ENCODE measurements around the gene TAL1.
A peak's percentile ranks its signal among the peaks of the same experiment; 100 is the strongest.
"Not testable (repeated sequence)": the region's sequence is repeated elsewhere in the genome, so short reads cannot be mapped to it uniquely, and the experiment has no call there.

TAL1 gene

DNA sequence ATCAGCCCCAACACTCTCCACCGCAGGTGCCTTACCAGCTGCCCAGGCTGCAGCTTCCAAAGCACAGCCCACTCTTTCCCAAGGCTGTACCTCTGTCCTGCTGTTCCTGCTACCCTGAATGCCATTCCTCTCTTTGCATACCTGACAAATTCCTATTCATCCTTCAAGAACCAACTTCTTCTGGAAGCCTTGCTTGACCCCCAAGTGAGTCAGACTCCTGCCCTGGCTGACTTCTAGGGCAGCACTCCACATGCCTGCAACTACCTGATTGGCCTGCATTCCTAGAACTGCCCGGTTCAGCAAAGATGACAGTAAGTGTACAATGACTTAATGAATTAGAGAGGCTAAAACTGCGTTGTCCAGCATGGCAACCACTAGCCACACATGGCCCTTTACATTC lies 21.4 kb downstream of the TAL1 start:
- no peak for DNase-seq

DNA sequence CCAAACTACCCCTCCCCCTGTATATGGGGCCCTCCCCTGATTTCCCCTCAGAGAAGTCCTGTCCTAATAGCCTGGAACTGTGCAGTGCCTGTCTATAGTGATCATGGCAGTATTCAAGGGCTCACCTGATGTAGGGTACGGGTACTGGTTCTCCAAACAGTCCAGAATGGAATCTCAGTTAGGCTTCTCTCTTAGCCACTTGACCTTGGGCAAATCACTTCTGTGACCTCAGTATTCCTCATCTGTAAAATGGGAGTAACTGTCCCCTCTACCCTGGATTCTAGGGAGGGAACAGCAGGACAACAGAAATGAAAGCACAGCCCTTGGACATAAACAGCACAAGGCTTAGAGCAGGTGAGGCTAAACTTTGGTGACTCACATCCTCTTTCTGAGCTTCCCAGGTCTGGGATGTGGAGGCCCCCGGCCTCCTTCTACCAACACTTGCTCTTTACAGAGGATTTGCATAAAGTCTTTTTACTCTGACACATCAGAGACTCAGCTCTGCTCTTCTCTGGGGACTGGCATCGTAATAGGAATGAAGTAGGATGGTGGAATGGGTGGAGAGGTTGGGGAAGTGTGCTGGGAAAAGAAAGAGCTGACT lies 22.2 kb downstream of the TAL1 start:
- no peak for DNase-seq

DNA sequence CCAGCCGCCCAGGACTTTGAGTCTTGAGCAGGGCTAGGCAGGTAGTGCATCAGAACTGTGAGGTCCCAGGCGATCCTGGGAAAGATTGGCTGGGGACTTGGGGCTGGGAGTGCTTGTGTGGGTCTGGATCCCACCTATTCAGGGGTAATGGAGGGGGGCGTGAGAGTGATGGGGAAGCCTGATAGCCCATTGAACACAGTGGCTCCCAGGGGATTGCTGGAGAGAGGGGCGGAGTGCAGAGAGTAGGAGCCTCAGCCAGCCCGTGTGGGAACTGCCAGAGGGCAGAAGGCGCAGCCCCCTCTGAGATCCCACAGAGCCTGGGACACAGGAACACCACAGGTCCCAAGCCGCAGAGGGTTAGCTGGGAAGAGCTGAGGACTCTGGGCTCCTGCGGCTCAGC lies 22.9 kb downstream of the TAL1 start:
- no peak for DNase-seq

DNA sequence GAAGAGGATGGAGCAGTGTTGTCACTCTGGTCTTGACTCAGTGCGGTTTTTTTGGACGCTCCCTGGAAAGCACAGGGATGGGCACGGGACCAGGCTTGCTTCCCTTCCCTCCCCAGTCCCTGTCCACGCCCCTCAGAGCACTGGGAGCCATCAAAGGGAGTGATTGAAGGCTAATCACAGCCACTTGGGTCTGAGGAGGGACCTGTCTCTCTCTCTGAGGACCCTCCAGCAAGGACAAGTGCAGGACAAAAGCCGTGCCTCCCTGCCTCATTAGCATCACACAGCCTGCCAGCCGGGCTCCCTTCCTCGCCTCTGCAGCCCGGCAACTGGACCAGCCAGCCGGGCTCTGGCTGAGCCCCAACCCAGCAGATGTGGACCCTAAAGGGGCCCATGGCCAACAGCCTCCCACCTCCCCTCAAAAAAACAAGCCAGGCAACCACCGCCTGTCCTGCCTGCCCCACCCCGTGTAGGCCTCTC lies 23.6 kb downstream of the TAL1 start:
- no peak for DNase-seq

DNA sequence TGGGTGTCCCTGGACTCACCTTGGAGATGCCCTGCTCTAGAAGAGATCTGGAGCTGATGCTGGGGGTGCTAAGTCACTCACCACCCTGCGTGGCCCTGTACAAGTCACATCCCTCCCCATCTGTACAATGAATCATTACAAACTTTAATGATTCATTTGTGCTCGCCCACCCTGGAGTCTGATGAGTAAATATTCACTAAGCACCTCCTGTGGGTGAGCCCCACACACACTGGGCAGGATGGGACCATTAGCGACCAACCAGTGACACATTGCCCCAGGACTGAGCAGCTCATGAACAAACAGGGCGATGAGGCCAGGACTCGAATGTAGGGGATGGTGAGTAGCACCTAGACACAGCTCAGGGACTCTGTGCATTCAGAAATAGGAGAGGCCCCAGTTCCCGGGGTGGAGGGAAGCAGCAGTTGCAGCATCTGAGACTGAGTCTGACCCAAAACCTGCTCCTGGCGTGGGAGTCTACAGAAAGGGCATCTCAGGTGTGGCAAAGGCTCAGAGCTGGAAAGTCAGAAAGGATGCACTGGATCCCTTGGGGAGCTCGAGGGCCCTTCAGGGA lies 24.1 kb downstream of the TAL1 start:
- DNase-seq: no peak

DNA sequence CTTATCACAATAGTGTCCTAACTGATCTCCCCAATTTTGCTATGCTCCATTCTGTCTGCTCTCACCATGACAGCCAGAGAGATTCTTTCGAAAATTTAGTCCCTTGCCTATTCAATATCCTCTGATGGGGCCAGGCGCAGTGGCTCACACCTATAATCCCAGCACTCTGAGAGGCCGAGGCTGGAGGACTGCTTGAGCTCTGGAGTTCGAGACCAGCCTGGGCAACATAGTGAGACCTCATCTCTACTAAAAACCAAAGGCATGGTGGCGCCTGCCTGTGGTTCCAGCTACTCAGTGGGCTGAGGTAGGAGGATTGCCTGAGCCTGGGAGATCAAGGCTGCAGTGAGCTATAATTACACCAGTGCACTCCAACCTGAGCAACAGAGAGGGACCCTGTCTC lies 26.1 kb downstream of the TAL1 start:
- DNase-seq: no peak

DNA sequence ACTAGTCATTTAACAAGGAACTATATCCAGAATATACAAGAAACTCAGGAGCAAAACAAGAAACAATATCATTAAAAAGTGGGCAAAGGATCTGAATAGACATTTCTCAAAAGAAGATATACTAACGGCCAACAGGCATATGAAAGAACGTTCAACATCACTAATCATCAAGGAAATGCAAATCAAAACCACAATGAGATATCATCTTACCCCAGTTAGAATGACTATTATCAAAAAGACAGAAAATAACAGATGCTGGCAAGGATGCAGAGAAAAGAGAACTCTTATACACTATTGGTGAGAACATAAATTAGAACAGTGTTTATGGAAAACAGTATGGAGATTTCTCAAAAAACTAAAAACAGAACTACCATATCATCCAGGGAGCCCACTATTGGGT lies 28.5 kb downstream of the TAL1 start:
- DNase-seq: not testable (repeated sequence)

DNA sequence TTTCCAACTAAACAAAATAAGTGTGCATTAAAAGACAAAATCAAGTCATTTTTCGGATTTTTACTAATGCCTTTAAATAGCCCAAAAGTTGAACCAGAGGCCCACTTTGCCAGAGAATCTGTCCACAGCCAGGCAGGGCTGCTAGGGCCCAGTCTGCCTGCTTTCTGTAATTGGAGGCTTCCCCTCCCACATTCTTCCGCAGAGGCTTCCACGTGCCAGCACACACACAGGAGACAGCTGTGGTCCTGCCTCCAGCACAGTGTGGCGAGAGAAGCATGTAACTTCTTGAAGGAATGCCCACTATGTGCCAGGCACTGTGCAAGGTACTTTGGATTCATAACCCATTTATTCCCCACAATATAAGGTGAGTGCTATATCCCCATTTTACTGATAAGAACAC lies 30.8 kb downstream of the TAL1 start:
- no peak for DNase-seq

DNA sequence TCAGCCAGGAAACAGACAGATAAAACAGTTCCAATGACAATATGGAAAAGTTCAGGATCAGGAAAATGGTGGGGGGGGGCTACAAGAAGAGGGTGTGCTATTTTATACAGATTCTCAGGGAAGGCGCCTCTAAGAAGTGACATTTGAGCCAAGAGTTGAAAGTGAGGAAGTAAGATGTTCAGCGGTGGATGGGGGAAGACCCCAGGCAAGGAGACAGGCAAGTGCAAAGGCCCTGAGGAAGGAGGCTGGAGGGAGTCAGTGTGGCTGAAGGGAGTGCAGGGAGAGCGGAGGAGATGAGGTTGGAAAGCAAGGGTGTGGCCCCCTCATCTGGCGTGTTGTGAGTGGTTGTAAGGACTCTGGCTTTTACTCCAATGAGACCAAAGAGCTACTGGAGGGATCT lies 33.8 kb downstream of the TAL1 start:
- DNase-seq: no peak

DNA sequence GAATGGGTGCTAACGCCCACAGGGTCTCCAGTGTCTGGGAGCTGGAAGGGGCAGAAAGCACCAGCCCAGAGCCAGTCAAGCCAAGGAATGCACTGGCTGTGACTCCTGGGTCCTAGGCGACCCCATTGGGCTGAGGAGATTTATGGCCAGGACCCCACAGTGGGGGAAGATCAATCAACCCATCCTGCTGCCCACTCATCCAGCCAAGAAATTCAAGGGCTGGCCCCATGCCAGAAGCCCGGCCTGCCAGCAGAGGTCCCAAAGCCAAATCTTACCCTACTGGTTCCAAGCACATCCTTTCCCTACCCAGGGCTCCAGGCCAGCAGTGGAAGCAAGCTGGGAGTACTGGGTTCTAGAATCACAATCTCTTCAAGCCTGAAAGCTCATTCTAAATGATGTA lies 35.4 kb downstream of the TAL1 start:
- no peak for DNase-seq

DNA sequence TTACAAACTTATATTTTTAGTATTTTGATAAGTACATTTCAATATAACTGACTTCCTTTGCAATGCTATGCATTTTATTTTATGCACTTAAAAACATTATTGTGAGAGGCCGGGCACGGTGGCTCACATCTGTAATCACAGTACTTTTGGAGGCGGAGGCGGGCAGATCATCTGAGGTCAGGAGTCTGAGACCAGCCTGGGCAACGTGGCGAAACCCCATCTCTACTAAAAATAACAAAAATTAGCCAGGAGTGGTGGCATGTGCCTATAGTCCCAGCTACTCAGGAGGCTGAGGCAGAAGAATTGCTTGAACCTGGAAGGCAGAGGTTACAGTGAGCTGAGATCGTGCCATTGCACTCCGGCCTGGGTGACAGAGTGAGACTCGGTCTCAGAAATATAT lies 36.0 kb downstream of the TAL1 start:
- not testable (repeated sequence) for DNase-seq

DNA sequence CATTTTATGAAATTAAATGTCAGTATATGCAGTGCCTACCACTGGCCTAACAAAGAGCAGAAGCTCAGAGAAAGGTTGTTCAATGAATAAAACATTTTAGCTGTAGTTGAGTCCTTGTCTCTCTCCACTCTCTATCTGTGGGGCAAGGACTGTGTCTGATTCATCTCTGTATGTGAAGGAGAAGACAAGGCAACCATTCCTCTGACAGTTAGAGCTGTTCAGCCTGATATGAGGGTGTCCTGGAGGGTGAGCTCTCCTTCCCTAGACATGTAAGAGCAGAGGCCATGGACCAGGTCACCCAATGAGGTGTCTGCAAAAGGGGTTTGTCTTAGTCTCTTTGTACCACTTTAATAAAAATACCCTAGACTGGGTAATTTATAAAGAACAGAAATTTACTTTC lies 37.7 kb downstream of the TAL1 start:
- DNase-seq: no peak

DNA sequence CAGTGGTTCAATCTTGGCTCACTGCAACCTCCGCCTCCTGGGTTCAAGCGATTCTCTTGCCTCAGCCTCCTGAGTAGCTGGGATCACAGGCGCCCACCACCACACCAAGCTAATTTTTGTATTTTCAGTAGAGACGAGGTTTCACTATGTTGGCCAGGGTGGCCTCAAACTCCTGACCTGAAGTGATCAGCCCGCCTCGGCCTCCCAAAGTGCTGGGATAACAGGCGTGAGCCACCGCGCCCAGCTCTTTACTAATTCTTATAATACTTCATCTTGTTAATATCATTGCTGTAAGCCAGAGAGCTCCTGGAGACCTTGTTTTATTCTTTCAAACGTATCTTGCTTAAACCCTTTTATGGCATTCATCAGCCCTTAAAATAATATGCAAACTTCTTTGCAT lies 38.5 kb downstream of the TAL1 start:
- DNase-seq: not testable (repeated sequence)

DNA sequence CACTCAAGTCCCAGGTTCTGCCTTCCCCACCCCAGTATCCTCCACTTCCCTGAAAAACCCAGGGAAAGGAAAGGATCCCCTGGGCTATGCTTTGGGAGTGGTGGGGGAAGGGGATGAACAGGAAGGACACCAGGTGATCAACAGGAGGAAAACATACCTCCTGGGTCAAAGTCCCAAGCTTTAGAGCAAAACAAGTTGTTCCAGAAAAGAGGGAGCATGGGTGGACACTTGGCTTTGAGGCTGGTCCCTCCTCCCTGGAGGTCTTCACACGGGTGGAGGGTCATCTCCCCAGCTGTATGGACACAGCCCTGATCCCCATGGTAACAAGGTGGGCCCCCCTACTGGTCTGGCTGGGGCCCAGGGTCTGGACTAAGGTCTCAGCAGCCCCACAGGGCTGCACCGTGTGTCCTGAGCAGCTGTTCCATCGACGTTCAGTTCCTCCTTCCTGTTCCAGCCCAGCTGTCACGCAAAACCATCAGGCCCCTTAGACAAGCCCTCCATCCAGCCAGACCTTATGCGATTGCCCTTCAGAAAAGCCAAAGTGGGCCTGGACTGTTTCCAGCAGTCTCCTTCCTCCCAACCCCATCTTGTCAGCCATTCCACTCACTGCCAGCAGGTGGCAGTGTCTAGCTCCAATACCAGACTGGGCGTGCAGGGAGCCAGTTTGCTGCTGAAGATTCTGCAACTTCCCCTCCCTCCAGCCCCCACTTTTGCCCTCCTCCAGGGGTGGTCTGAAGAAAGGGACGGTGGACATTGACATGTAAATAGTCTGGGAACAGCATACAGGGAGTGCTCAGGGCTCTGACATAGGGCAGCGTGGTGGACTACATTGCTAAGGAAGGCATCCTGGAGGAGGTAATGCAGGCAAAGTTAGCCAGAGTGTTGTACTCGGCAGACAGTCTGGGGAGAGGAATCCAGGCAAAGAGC lies 39.3 kb downstream of the TAL1 start:
- DNase-seq: peak; percentile 37 to 89

DNA sequence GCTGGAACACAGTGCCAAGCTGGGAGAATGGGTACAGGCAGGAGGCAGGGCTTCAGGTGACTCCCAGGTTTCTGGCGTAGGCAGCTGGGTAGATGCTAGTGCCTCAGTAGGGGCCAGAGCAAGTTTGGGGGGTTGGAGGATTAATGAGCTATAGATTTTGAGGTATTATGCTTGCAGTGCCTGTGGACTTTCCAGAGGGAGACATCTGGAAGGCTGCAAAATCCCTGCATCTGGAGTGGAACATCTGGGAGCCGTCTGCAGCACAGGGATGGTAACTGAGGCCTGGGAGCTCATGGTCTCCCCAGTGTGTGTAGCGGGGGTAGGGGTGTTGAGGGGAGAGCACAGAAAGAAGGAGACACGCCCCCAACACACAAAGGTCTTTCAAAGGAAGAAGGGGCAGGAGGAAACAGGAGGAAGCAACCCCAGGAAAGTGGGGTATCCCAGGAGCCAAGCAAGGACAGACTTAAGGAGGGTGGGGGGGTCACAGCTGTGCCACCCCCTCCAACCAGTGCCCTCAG lies 40.0 kb downstream of the TAL1 start:
- no peak for DNase-seq

DNA sequence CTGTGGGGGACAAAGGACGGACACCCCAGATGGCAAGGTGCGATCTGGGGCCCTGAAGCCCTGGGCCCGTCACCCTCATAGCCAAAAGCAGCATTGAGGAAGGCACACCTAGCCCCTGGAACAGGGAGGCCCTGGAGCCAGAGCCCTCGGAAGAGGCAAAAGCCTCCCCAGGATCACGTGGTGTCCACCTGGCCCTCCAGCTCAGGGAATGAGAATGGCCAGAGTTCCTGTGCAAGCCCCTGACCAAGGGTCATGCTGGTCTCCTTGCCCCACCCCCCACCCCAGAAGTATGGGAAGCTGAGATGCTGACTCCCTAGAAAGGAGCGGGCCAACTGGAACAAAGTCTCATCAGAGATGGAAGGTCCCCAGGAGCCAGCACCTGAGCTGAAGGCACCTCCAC lies 41.2 kb downstream of the TAL1 start:
- DNase-seq: no peak

DNA sequence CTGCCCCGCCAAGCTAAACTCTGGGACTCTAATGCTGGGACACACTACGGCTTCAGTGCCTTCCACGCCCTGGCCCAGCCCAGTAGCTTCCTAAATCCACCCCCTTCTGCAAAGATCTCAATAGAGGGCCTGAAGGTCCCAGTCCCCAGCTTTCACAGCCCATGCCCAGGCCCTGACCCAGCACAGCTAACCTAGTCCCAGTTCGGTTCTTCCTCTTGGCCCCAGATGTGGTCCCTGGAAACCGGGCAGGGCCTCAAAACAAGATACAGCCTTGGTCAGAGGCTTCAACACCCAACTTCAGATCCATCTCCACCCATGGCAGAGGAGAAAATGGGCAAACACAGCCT lies 41.5 kb downstream of the TAL1 start:
- no peak for DNase-seq

DNA sequence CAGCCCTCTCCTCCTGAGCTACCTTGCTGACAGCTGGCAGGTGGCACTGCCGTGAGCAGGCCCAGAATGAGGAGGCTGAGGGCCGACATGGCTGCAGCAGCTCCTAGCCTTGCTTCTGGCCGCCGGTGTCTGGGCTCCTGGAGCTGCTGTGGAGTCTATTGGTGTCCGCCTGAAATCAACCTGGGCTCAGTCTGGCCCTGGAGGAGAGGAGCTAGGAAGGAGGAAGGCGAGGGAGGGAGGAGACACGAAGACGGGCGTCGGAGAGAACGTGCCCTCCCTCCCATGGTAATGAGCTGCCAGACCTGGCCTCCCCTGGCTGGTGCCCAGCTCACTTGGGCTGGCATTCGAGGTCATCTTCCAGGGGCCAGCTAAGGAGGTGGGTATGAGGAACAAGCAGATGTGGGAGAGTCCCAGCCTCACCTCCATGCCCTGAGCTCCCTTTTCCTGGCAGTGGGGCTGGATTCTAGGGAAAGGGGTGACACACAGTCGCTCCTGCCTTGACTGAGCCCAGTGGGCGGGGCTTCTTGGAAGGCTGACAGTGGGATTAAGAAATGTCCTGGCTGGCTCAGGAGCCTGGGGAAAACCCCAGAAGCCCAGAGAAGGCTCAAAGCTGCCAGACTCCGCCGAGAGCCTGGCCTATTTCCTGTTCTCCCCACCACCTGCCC lies 42.0 kb downstream of the TAL1 start, which contains the start of gene PDZK1IP1:
TSS of gene PDZK1IP1 (minus strand) at position 193 of the 665 bp plus-strand sequence. CDS start at position 89, 104 bp downstream.
- DNase-seq: peak; percentile 36

DNA sequence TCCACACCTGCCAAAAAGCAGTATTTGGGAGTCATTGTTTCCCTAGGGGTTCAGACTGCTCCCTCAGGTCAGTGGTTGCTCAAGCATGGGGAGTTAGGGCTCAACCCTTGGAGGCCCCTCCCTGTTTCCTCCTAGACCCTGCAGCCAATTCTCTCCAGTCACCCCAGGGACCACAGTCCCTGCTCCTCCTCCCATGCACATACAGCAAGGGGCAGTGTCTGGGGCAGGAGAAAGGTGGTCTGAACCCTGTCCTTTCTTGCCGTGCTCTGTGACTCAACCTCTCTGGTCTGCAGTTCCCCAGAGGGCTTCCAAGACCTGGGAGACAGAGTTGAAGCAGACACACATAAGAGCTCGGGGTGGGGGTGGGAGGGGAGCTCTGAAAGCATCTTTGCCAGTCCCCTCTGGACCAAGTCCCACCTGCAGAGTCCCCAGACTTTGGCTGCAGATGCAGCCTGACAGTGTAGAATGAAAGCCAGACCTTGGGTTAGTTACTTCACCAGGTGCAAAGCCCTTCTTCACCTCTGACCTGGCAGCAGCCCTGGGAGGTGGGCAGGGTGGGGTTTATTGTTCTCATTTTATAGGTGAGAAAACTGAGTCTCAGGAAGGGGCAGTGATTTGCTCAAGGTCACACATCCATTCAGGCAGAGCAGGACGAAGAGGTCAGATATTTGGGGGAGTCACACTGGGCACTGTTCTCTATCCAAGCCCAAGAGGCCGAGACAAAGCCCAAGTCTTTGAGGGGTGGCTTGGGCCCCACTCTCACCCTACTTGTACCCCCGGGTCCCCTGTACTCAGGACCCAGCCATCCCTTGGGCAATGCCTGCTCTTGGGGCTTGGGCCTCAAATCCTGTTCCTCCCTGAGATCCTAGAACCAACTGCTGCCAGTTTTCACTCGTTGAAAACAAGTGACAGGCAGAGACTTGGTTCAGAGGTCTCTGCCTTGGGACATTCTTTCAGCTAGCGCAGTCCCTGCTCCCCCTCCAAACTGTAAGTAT lies 42.9 kb downstream of the TAL1 start:
- DNase-seq: no peak

DNA sequence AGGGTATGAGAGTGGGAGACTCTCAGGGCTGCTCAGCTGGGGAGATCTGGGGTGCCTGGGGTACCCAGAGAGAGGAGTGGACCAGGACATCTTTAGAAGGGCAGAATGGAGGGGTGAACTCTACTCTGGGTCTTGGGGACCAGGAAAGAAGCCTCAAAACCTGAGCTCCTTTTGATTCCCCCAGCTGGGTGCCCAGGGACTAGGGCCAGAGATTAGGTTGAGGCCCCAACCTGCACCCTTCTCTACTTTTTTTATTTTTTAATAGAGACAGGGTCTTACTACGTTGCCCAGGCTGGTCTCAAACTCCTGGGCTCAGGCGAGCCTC lies 44.1 kb downstream of the TAL1 start:
- no peak for DNase-seq

DNA sequence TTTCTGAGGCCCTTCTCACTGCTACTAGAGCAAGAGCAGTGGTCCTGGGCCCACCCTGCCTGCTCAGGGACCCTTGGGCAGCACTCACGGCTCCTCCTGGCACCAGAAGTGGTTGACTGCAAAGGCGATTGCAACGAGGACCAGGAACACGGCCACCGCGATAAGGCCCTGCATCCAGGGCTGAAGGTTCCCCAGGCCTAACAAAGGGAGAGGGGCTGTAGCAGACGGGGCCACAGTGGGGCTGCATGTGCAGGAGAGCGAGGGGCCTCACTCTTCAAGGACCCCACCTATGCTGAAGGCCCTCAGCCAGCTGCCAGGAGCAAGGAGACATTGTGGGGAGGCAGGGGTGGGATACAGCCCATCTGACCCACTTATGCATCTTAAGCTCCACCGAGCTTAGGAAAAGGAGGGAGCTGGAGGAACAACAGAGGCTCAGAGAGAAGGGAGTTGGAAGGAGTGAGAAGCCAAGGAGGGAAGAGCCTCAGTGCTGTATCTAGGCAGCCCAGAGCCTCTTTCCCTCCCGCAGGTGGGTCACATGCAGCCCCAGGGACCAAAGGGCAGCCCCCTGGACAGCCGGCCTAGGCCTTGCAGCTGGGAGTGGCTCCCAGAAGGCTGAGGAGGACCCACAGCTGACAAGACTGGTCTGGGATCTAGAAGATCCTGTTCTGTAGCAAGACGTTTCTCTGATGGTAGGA lies 44.6 kb downstream of the TAL1 start:
- no peak for DNase-seq
